T-helper 17 cell (primary cell): ENCODE data around the gene CCDC28A. TPM values are rescaled to one million over a fixed set of nuclear protein-coding genes. Genes with fewer than 3 reads are reported as not detected.
"Not testable (repeated sequence)": the region's sequence is repeated elsewhere in the genome, so short reads cannot be mapped to it uniquely, and the experiment has no call there.

Experiments
- ATAC-seq: fragments of 150-1000 bp; cut with Tn5 transposase; 2 replicates; pipeline ENCODE4 v1.10.0; 2021; ENCODE audit warnings: mild to moderate bottlenecking, moderate library complexity
- DNase-seq, 3 donors: peaks; one replicate each; pipeline versions ENCODE4 v3.0.0 to v3.0.0-alpha.2; 2020 to 2021
- H3K9me3 ChIP-seq: one replicate; pipeline ENCODE4 v1.7.0; 2013; ENCODE audit warnings: low read length, mild to moderate bottlenecking; ENCODE audit not compliant: control insufficient read depth, poor library complexity, severe bottlenecking
- H3K27ac Mint-ChIP-seq: one replicate; pipeline ENCODE4 v1.8.0; 2022; ENCODE audit warnings: mild to moderate bottlenecking, moderate library complexity, mixed read lengths
- H3K27me3 Mint-ChIP-seq: one replicate; pipeline ENCODE4 v1.8.0; 2022; ENCODE audit warnings: mixed read lengths
- H3K36me3 Mint-ChIP-seq: one replicate; pipeline ENCODE4 v1.8.0; 2022; ENCODE audit warnings: low read depth, mixed read lengths
- H3K4me1 Mint-ChIP-seq: one replicate; pipeline ENCODE4 v1.8.0; 2022; ENCODE audit warnings: mild to moderate bottlenecking, mixed read lengths
- H3K4me3 Mint-ChIP-seq: one replicate; pipeline ENCODE4 v1.8.0; 2022; ENCODE audit warnings: mild to moderate bottlenecking, moderate library complexity, mixed read lengths
- total RNA-seq, 4 donors: library from RNA in 2 of 4; stranded (reverse) in 2 of 4; gene quantifications; one replicate each; pipeline ENCODE4 v1.2.3 and lab custom pipeline; 2022 to 2026

Gene CCDC28A
- total RNA-seq: 10 to 100 TPM; 21.3 to 26.2 TPM
- total RNA-seq (lab: John Stamatoyannopoulos, UW): 18.2 to 36.4 reads per million in 2 donors

GRCh38 chr6:138773177-138774091 is at the start of gene CCDC28A:
TSS of gene CCDC28A (plus strand) at chr6:138773769. CDS start at chr6:138776121, 2,352 bp downstream.
- Mint-ChIP-seq H3K27me3 (peaks cover 7% of the 10 kb centered on the region), H3K27ac (peak within 1 kb of the TSS; percentile 100), H3K36me3 (peaks cover 2% of the 10 kb centered on the region), H3K4me1 (peaks cover 13% of the 10 kb centered on the region), H3K4me3 (peak within 1 kb of the TSS; percentile 99)
- ATAC-seq (peak; percentile 90), DNase-seq (peak; percentile 82 to 87 (median 84))
- no peaks in the 10 kb centered on the region for H3K9me3 ChIP-seq

GRCh38 chr6:138724015-138724414 is 49.6 kb upstream of the CCDC28A start:
- DNase-seq: no peak
- Mint-ChIP-seq H3K4me3 (no peak overlapping the region), H3K27ac (no peak overlapping the region), H3K27me3 (peaks cover 12% of the 10 kb centered on the region), H3K4me1 (peaks cover 5% of the 10 kb centered on the region), H3K36me3 (peaks cover 2% of the 10 kb centered on the region)
- ATAC-seq: no peak
- no peaks in the 10 kb centered on the region for H3K9me3 ChIP-seq

GRCh38 chr6:138726066-138726756 is 47.4 kb upstream of the CCDC28A start:
- no peaks in the 10 kb centered on the region for H3K9me3 ChIP-seq
- peaks cover 2% of the 10 kb centered on the region for H3K36me3 Mint-ChIP-seq
- ATAC-seq: no peak

GRCh38 chr6:138726757-138727097 is 46.8 kb upstream of the CCDC28A start:
- Mint-ChIP-seq H3K36me3 (peaks cover 2% of the 10 kb centered on the region), H3K27ac (no peak overlapping the region), H3K4me1 (peaks cover 5% of the 10 kb centered on the region), H3K4me3 (no peak overlapping the region), H3K27me3 (peaks cover 12% of the 10 kb centered on the region)
- no peaks in the 10 kb centered on the region for H3K9me3 ChIP-seq
- ATAC-seq: no peak
- no peak for DNase-seq

More at GRCh38 chr6:138726066-138726756, 47.4 kb upstream of the CCDC28A start:
- Mint-ChIP-seq H3K27me3 (peaks cover 12% of the 10 kb centered on the region), H3K27ac (no peak overlapping the region), H3K4me1 (peaks cover 5% of the 10 kb centered on the region), H3K4me3 (no peak overlapping the region)
- no peak for DNase-seq

- H3K36me3 Mint-ChIP-seq: peaks cover 2% of the 10 kb centered on the region
- H3K9me3 ChIP-seq: no peaks in the 10 kb centered on the region
- peaks cover 12% of the 10 kb centered on the region for H3K27me3 Mint-ChIP-seq
- ATAC-seq: no peak
- peaks cover 5% of the 10 kb centered on the region for H3K4me1 Mint-ChIP-seq
- DNase-seq: no peak
- no peak overlapping the region for H3K27ac Mint-ChIP-seq
- H3K4me3 Mint-ChIP-seq: no peak overlapping the region
Observed at GRCh38 chr6:138727182-138727581, 46.4 kb upstream of the CCDC28A start.

GRCh38 chr6:138728662-138729061 is 44.9 kb upstream of the CCDC28A start:
- ATAC-seq (no peak), DNase-seq (no peak)
- no peaks in the 10 kb centered on the region for H3K9me3 ChIP-seq
- H3K36me3 Mint-ChIP-seq: peaks cover 2% of the 10 kb centered on the region
- no peak overlapping the region for H3K27ac Mint-ChIP-seq
- H3K4me3 Mint-ChIP-seq: no peak overlapping the region
- H3K27me3 Mint-ChIP-seq: peaks cover 12% of the 10 kb centered on the region
- H3K4me1 Mint-ChIP-seq: peaks cover 4% of the 10 kb centered on the region

GRCh38 chr6:138730037-138730436 is 43.5 kb upstream of the CCDC28A start:
- H3K4me3 Mint-ChIP-seq, H3K36me3 Mint-ChIP-seq, H3K27ac Mint-ChIP-seq, H3K4me1 Mint-ChIP-seq, DNase-seq, H3K9me3 ChIP-seq, ATAC-seq: not testable (repeated sequence)
- H3K27me3 Mint-ChIP-seq: peaks cover 12% of the 10 kb centered on the region

GRCh38 chr6:138734585-138734984 is 39.0 kb upstream of the CCDC28A start:
- no peak for DNase-seq
- Mint-ChIP-seq H3K4me1 (no peaks in the 10 kb centered on the region), H3K4me3 (no peak overlapping the region), H3K27me3 (no peaks in the 10 kb centered on the region), H3K27ac (no peak overlapping the region), H3K36me3 (no peaks in the 10 kb centered on the region)
- no peak for ATAC-seq
- H3K9me3 ChIP-seq: no peaks in the 10 kb centered on the region

GRCh38 chr6:138736640-138737039 is 36.9 kb upstream of the CCDC28A start:
- Mint-ChIP-seq H3K4me3 (no peak overlapping the region), H3K4me1 (no peaks in the 10 kb centered on the region), H3K27ac (no peak overlapping the region), H3K36me3 (no peaks in the 10 kb centered on the region), H3K27me3 (no peaks in the 10 kb centered on the region)
- no peak for DNase-seq
- H3K9me3 ChIP-seq: no peaks in the 10 kb centered on the region
- ATAC-seq: no peak

- ATAC-seq (no peak), DNase-seq (no peak)
- H3K27me3 Mint-ChIP-seq: no peaks in the 10 kb centered on the region
Observed at GRCh38 chr6:138752017-138752416, 21.6 kb upstream of the CCDC28A start.

GRCh38 chr6:138757136-138757535 is 16.4 kb upstream of the CCDC28A start:
- no peak for ATAC-seq
- Mint-ChIP-seq H3K27me3 (no peaks in the 10 kb centered on the region), H3K4me3 (no peak overlapping the region), H3K4me1 (no peaks in the 10 kb centered on the region), H3K27ac (no peak overlapping the region), H3K36me3 (no peaks in the 10 kb centered on the region)
- DNase-seq: no peak
- no peaks in the 10 kb centered on the region for H3K9me3 ChIP-seq

More at GRCh38 chr6:138752017-138752416, 21.6 kb upstream of the CCDC28A start:
- H3K9me3 ChIP-seq: no peaks in the 10 kb centered on the region
- no peak overlapping the region for H3K27ac Mint-ChIP-seq
- H3K36me3 Mint-ChIP-seq: no peaks in the 10 kb centered on the region
- H3K4me3 Mint-ChIP-seq: no peak overlapping the region
- no peaks in the 10 kb centered on the region for H3K4me1 Mint-ChIP-seq

GRCh38 chr6:138765896-138766655 is 7.5 kb upstream of the CCDC28A start:
- DNase-seq (no peak), ATAC-seq (no peak)
- peaks cover 3% of the 10 kb centered on the region for H3K36me3 Mint-ChIP-seq
- H3K27me3 Mint-ChIP-seq: peaks cover 7% of the 10 kb centered on the region
- H3K27ac Mint-ChIP-seq: peak overlapping the region; percentile 41
- H3K4me1 Mint-ChIP-seq: peaks cover 2% of the 10 kb centered on the region
- no peak overlapping the region for H3K4me3 Mint-ChIP-seq
- H3K9me3 ChIP-seq: no peaks in the 10 kb centered on the region
